ENCODE results near the gene TECPR2. TPM values are rescaled to one million over a fixed set of nuclear protein-coding genes. Genes with fewer than 3 reads are reported as not detected.

Gene TECPR2
- total and polyA plus RNA-seq, 10 of the 15 experiments (the other 5 are each of a cell fraction or from before 2014, with no cell fraction given): 0.15 to 10.0 (median 3.0) TPM

DNA sequence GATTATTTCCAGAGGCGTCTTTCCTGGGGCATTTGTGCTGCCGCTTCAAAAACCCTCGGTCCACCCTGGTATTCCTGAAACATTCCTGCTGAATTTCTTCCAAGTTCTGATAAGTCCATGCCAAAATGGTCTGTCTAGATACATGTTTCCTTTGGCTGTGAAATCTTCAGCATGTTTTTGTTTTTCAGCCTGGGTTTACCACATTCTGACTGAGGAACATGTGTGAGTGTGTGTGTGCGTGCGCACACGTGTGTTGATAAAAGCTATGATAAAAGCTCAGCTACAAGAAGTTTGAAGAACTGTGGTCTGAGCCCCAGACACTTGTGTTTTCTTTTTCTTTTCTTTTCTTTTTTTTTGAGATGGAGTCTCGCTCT is 124.5 kb downstream of the TECPR2 start (continued):
- TF ChIP-seq, protein P1, sequence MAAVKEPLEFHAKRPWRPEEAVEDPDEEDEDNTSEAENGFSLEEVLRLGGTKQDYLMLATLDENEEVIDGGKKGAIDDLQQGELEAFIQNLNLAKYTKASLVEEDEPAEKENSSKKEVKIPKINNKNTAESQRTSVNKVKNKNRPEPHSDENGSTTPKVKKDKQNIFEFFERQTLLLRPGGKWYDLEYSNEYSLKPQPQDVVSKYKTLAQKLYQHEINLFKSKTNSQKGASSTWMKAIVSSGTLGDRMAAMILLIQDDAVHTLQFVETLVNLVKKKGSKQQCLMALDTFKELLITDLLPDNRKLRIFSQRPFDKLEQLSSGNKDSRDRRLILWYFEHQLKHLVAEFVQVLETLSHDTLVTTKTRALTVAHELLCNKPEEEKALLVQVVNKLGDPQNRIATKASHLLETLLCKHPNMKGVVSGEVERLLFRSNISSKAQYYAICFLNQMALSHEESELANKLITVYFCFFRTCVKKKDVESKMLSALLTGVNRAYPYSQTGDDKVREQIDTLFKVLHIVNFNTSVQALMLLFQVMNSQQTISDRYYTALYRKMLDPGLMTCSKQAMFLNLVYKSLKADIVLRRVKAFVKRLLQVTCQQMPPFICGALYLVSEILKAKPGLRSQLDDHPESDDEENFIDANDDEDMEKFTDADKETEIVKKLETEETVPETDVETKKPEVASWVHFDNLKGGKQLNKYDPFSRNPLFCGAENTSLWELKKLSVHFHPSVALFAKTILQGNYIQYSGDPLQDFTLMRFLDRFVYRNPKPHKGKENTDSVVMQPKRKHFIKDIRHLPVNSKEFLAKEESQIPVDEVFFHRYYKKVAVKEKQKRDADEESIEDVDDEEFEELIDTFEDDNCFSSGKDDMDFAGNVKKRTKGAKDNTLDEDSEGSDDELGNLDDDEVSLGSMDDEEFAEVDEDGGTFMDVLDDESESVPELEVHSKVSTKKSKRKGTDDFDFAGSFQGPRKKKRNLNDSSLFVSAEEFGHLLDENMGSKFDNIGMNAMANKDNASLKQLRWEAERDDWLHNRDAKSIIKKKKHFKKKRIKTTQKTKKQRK (IDR thresholded peaks at IDR 0.05; ENCODE audit: low read depth, low read length): no peak

DNA sequence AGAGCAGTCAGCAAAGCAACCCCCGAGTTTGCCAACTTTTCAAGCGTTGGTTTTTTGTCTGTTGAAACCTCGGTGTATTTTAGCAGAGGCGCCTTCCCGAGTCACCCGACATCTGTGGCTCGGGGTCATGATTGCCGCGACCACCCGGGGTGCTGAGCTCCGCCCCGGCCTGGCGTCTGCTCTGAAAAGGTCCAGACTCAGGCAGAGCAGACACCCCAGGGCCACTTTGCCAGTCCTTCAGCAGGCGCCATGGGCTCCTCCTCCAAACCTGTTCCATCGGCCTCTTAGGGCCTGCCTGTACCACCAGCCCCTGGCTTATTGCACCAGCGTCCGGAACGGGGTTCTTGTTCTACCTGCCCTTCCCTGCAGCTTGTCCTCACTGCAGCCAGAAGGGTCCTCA is 127.7 kb downstream of the TECPR2 start:
- WGBS (ENCODE audit: insufficient coverage, insufficient replicate concordance, low lambda C conversion rate, missing lambda C conversion rate): 87% methylated on average over 18 of the region's 18 CpGs
- TF ChIP-seq TCF12 (IDR thresholded peaks at IDR 0.05; ENCODE audit: low read depth, low read length): no peak
- no peak for TF ChIP-seq RELA (IDR thresholded peaks at IDR 0.05; ENCODE audit: borderline replicate concordance, partially characterized antibody)
- TF ChIP-seq, protein P2, sequence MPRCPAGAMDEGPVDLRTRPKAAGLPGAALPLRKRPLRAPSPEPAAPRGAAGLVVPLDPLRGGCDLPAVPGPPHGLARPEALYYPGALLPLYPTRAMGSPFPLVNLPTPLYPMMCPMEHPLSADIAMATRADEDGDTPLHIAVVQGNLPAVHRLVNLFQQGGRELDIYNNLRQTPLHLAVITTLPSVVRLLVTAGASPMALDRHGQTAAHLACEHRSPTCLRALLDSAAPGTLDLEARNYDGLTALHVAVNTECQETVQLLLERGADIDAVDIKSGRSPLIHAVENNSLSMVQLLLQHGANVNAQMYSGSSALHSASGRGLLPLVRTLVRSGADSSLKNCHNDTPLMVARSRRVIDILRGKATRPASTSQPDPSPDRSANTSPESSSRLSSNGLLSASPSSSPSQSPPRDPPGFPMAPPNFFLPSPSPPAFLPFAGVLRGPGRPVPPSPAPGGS (IDR thresholded peaks at IDR 0.05; ENCODE audit: borderline replicate concordance, insufficient read depth, low read depth, low read length, poor library complexity, severe bottlenecking): no peak
- TF ChIP-seq TAF1 (IDR thresholded peaks at IDR 0.05; ENCODE audit: borderline replicate concordance, low read depth, low read length): no peak
- TF ChIP-seq KAT2A (conservative IDR thresholded peaks at IDR 0.05; ENCODE audit: control insufficient read depth, low read depth, low read length): no peak
- no peak for TF ChIP-seq STAT1 (conservative IDR thresholded peaks at IDR 0.05)
- TF ChIP-seq NR2C2 (IDR thresholded peaks at IDR 0.05; ENCODE audit: borderline replicate concordance, control insufficient read depth, insufficient read length, low read depth): no peak
- no peak for TF ChIP-seq HCFC1 (IDR thresholded peaks at IDR 0.05; ENCODE audit: low read length)
- TF ChIP-seq, protein P3, sequence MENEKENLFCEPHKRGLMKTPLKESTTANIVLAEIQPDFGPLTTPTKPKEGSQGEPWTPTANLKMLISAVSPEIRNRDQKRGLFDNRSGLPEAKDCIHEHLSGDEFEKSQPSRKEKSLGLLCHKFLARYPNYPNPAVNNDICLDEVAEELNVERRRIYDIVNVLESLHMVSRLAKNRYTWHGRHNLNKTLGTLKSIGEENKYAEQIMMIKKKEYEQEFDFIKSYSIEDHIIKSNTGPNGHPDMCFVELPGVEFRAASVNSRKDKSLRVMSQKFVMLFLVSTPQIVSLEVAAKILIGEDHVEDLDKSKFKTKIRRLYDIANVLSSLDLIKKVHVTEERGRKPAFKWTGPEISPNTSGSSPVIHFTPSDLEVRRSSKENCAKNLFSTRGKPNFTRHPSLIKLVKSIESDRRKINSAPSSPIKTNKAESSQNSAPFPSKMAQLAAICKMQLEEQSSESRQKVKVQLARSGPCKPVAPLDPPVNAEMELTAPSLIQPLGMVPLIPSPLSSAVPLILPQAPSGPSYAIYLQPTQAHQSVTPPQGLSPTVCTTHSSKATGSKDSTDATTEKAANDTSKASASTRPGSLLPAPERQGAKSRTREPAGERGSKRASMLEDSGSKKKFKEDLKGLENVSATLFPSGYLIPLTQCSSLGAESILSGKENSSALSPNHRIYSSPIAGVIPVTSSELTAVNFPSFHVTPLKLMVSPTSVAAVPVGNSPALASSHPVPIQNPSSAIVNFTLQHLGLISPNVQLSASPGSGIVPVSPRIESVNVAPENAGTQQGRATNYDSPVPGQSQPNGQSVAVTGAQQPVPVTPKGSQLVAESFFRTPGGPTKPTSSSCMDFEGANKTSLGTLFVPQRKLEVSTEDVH (IDR thresholded peaks at IDR 0.05; ENCODE audit: low read depth, partially characterized antibody): no peak
- TF ChIP-seq SMAD5 (IDR thresholded peaks at IDR 0.05; ENCODE audit: low read depth): no peak
- TF ChIP-seq, protein P4, sequence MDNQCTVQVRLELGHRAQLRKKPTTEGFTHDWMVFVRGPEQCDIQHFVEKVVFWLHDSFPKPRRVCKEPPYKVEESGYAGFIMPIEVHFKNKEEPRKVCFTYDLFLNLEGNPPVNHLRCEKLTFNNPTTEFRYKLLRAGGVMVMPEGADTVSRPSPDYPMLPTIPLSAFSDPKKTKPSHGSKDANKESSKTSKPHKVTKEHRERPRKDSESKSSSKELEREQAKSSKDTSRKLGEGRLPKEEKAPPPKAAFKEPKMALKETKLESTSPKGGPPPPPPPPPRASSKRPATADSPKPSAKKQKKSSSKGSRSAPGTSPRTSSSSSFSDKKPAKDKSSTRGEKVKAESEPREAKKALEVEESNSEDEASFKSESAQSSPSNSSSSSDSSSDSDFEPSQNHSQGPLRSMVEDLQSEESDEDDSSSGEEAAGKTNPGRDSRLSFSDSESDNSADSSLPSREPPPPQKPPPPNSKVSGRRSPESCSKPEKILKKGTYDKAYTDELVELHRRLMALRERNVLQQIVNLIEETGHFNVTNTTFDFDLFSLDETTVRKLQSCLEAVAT (IDR thresholded peaks at IDR 0.05): no peak
- TF ChIP-seq HDGF (IDR thresholded peaks at IDR 0.05): no peak
- TF ChIP-seq TCF7 (IDR thresholded peaks at IDR 0.05; ENCODE audit: borderline replicate concordance): no peak
- TF ChIP-seq ZSCAN29 (IDR thresholded peaks at IDR 0.05): no peak
- no peak for TF ChIP-seq YBX1 (IDR thresholded peaks at IDR 0.05)

More for the DNA sequence above, 127.7 kb downstream of the TECPR2 start:
- no peak overlapping the region for H3K4me3 ChIP-seq
- no peak overlapping the region for H2AFZ ChIP-seq (ENCODE audit: control insufficient read depth, low read depth, low read length)
- H4K20me1 ChIP-seq (ENCODE audit: control insufficient read depth, insufficient read depth): no peaks in the 10 kb centered on the region
- SMC1A ChIA-PET (ENCODE audit: uncharacterized antibody, unreplicated experiment): no interaction called here
- no peak overlapping the region for H3K9ac ChIP-seq (ENCODE audit: control insufficient read depth, insufficient read depth, low read length)
- in situ Hi-C loops (cut with MboI): no loop called here
- intact Hi-C loops (cut with micrococcal nuclease; ENCODE audit: unreplicated experiment): no loop called here
- no peaks in the 10 kb centered on the region for H3K36me3 ChIP-seq (ENCODE audit: control insufficient read depth in 2 of 2, insufficient read depth in 2 of 2, low read length in 1 of 2)
- H3K4me2 ChIP-seq (ENCODE audit: control insufficient read depth, insufficient read depth): no peak overlapping the region
- BruUV-seq (replicated peaks): no TSS peak
- H3K9me3 ChIP-seq (replicated peaks; ENCODE audit: control insufficient read depth, insufficient read depth, low read length): no peaks in the 10 kb centered on the region
- no peak overlapping the region for H3K27ac ChIP-seq (ENCODE audit: control insufficient read depth, insufficient read depth)
- FAIRE-seq: no peak
- DNase-seq (ENCODE audit: low read depth, low spot score): no peak
- RAD21 ChIA-PET (ENCODE audit: unreplicated experiment): no interaction called here
- CTCF ChIA-PET: no interaction called here
- POLR2A ChIA-PET: no interaction called here
- ATAC-seq: no peak
- no peaks in the 10 kb centered on the region for H3K79me2 ChIP-seq (ENCODE audit: control insufficient read depth, insufficient read depth, low read length)
- H3K4me1 ChIP-seq (ENCODE audit: control insufficient read depth, insufficient read depth, low read length): no peaks in the 10 kb centered on the region
- H3K27me3 ChIP-seq (replicated peaks in 1 of 2; ENCODE audit: control insufficient read depth in 2 of 2, insufficient read depth in 2 of 2, low read length in 1 of 2): no peaks in the 10 kb centered on the region

Measured in GM12878 (cell line).